HL-60 (cell line): ENCODE results near the gene TTLL1.
"Not testable (repeated sequence)": the region's sequence is repeated elsewhere in the genome, so short reads cannot be mapped to it uniquely, and the experiment has no call there.

Experiments used
- DNase-seq, 2 experiments: peaks; one replicate each; pipeline ENCODE4 v3.0.0-alpha.2; 2010 to 2020; ENCODE audit warnings: low read depth in 1 of 2, low spot score in 1 of 2
- H3K27ac ChIP-seq: fragments of 250-450 bp; sonication (Bioruptor Pico); replicated peaks from 2 replicates; pipeline ENCODE4 v1.5.1; 2020; ENCODE audit warnings: mild to moderate bottlenecking, moderate library complexity
- H3K27me3 ChIP-seq: fragments of 250-450 bp; sonication (Bioruptor Pico); 2 replicates; pipeline ENCODE4 v1.5.1; 2021; ENCODE audit warnings: mild to moderate bottlenecking, moderate library complexity; ENCODE audit not compliant: insufficient read depth, poor library complexity, severe bottlenecking
- H3K4me3 ChIP-seq: replicated peaks from 2 replicates; pipeline ENCODE4 v1.5.1; 2011; ENCODE audit warnings: mild to moderate bottlenecking, control low read depth, low read length; ENCODE audit not compliant: insufficient read depth
- GABPA ChIP-seq: IDR thresholded peaks from 2 replicates; pipeline ENCODE4 v1.6.1; 2012; ENCODE audit warnings: low read depth
- POLR2AphosphoS5 ChIP-seq: IDR thresholded peaks from 2 replicates; pipeline ENCODE4 v1.6.1; 2012; ENCODE audit warnings: low read depth
- SPI1 ChIP-seq: IDR thresholded peaks from 2 replicates; pipeline ENCODE4 v1.6.1; 2012; ENCODE audit warnings: low read depth, mild to moderate bottlenecking, borderline replicate concordance
- TF ChIP-seq, protein P1 (sequence below): IDR thresholded peaks from 2 replicates; pipeline ENCODE4 v1.6.1; 2012; ENCODE audit warnings: low read depth; ENCODE audit not compliant: insufficient replicate concordance
- TF ChIP-seq, protein P2 (sequence below): IDR thresholded peaks from one replicate; pipeline ENCODE4 v1.5.1; 2011; ENCODE audit warnings: low read length, control low read depth, inconsistent platforms; ENCODE audit not compliant: insufficient read depth

The TTLL1 gene

DNA sequence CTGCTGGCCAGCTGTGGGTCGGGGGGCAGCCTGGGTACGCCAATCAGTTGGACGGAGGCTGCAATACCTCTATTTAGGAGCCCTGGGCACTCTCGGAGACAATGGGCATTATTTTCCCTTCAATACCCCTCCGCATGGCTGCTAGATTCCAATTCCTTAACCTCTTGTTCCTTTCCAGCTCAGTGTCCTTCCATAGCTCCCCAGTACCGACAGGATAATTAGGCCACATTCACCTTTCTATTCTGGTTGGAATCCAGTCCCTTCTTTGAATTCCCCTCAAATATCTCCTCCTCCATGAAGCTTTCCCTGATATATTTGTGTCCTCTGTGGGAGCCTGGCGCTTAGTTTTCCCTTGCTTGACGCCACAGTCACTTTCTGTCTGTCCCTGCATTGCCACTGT lies 17.1 kb upstream of the TTLL1 start:
- H3K27me3 ChIP-seq: no peaks in the 10 kb centered on the region
- DNase-seq: no peak
- TF ChIP-seq, protein P1, sequence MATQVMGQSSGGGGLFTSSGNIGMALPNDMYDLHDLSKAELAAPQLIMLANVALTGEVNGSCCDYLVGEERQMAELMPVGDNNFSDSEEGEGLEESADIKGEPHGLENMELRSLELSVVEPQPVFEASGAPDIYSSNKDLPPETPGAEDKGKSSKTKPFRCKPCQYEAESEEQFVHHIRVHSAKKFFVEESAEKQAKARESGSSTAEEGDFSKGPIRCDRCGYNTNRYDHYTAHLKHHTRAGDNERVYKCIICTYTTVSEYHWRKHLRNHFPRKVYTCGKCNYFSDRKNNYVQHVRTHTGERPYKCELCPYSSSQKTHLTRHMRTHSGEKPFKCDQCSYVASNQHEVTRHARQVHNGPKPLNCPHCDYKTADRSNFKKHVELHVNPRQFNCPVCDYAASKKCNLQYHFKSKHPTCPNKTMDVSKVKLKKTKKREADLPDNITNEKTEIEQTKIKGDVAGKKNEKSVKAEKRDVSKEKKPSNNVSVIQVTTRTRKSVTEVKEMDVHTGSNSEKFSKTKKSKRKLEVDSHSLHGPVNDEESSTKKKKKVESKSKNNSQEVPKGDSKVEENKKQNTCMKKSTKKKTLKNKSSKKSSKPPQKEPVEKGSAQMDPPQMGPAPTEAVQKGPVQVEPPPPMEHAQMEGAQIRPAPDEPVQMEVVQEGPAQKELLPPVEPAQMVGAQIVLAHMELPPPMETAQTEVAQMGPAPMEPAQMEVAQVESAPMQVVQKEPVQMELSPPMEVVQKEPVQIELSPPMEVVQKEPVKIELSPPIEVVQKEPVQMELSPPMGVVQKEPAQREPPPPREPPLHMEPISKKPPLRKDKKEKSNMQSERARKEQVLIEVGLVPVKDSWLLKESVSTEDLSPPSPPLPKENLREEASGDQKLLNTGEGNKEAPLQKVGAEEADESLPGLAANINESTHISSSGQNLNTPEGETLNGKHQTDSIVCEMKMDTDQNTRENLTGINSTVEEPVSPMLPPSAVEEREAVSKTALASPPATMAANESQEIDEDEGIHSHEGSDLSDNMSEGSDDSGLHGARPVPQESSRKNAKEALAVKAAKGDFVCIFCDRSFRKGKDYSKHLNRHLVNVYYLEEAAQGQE: no peak
- no peak for TF ChIP-seq GABPA
- TF ChIP-seq SPI1: no peak
- TF ChIP-seq POLR2AphosphoS5: no peak
- TF ChIP-seq, protein P2, sequence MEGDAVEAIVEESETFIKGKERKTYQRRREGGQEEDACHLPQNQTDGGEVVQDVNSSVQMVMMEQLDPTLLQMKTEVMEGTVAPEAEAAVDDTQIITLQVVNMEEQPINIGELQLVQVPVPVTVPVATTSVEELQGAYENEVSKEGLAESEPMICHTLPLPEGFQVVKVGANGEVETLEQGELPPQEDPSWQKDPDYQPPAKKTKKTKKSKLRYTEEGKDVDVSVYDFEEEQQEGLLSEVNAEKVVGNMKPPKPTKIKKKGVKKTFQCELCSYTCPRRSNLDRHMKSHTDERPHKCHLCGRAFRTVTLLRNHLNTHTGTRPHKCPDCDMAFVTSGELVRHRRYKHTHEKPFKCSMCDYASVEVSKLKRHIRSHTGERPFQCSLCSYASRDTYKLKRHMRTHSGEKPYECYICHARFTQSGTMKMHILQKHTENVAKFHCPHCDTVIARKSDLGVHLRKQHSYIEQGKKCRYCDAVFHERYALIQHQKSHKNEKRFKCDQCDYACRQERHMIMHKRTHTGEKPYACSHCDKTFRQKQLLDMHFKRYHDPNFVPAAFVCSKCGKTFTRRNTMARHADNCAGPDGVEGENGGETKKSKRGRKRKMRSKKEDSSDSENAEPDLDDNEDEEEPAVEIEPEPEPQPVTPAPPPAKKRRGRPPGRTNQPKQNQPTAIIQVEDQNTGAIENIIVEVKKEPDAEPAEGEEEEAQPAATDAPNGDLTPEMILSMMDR: no peak
- H3K27ac ChIP-seq: no peak overlapping the region
- no peak overlapping the region for H3K4me3 ChIP-seq

DNA sequence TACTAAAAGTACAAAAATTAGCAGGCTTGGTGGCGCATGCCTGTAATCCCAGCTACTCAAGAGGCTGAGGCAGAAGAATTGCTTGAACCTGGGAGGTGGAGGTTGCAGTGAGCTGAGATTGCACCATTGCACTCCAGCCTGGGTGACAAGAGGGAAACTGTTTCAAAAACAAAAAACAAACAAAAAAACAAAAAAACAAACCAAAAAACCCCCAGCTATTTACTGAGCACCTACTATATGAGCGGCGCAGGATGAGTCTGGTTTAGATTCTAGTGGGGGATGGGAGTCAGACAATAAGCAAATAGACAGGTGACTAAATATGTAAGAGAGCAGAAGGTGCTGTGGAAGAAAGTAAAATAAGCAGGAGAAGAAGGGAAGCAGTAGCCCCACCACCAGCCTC lies 15.8 kb upstream of the TTLL1 start:
- H3K4me3 ChIP-seq, DNase-seq, H3K27ac ChIP-seq, H3K27me3 ChIP-seq: not testable (repeated sequence)

DNA sequence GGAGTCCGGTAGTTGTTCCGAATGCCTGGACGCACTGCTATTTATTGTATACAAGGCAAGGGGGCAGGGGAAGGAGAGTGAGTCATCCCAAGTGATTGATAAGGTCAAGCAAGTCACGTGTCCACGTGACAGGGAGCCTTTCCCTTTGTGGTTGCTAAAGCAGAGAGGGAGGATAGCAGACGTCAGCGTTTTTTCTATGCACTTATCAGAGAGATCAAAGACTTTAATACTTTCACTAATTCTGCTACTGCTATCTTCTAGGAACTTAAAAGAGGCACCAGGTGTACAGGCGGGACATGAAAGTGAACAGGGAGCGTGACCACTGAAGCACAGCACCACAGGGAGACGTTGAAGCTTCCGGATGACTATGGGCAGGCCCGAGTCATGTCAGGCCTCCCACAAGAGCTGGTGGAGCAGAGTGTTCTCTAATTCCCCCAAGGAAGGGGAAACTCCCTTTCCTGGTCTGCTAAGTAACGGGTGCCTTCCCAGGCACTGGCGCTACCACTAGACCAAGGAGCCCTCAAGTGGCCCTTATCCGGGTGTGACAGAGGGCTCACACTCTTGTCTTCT lies 14.9 kb upstream of the TTLL1 start:
- not testable (repeated sequence) for DNase-seq, H3K27me3 ChIP-seq, H3K4me3 ChIP-seq, H3K27ac ChIP-seq

DNA sequence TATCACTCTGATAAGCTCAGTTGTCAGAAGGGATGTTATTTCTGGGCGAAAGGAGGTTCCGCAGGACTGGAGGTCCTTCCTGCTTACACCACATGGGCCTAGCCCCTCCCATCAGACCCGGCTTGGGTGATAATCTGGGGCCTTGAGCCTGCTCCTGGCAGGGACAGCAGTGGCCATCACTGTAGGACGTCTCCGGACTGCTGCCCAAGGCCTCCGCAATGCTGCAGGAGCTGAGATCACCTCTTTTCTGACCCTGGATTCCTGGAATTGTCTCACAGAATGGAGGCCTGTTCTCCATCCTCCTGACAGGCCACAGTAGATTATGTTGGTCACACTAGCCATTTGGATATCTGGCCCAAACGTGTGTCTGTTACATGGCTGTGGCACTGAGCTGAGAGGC lies 12.1 kb upstream of the TTLL1 start:
- no peak overlapping the region for H3K4me3 ChIP-seq
- no peaks in the 10 kb centered on the region for H3K27me3 ChIP-seq
- no peak overlapping the region for H3K27ac ChIP-seq
- TF ChIP-seq GABPA (no peak), SPI1 (no peak), POLR2AphosphoS5 (no peak)
- TF ChIP-seq, protein P2: no peak
- TF ChIP-seq, protein P1: no peak
- no peak for DNase-seq

DNA sequence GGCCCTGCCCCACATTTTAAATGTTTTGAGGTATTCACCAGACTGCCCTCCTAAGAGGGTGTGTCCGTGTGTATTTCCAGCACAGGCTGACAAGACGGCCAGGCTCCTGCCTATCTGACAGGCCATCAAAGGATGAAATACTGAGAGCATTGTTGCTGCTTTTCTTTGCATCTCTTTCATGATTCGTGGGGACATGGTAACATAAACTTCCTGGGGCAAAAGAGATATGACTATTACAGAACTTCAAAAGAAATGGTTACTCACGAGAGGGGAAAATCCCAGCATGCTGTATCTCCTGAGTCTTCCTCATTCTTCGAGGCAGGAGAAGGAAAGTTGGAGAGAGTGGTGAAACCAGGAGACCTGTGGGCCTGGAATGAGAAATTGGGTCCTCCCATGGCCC lies 11.0 kb upstream of the TTLL1 start:
- DNase-seq: no peak
- H3K27ac ChIP-seq: no peak overlapping the region
- TF ChIP-seq, protein P1: no peak
- no peak for TF ChIP-seq SPI1
- TF ChIP-seq GABPA: no peak
- TF ChIP-seq, protein P2: no peak
- TF ChIP-seq POLR2AphosphoS5: no peak

More for the DNA sequence above, 11.0 kb upstream of the TTLL1 start:
- Histone ChIP-seq H3K4me3 (no peak overlapping the region), H3K27me3 (no peaks in the 10 kb centered on the region)
